ENCODE measurements around the gene ECE1. TPM values are rescaled to one million over a fixed set of nuclear protein-coding genes. Genes with fewer than 3 reads are reported as not detected.
A peak's percentile ranks its signal among the peaks of the same experiment; 100 is the strongest.

The ECE1 gene
- total and polyA plus RNA-seq, 2 of the 4 experiments (the other 2 are of a cell fraction), result 61.8 to 124 TPM

GRCh38 chr1:21334214-21335087 lies 44.2 kb upstream of the ECE1 start:
- POLR2A ChIA-PET (ENCODE audit: unreplicated experiment), result no interaction called here

More at GRCh38 chr1:21334214-21335087, 44.2 kb upstream of the ECE1 start:
- peaks cover 33% of the 10 kb centered on the region for H3K9me1 ChIP-seq (ENCODE audit: insufficient read depth, low read length)
- H3K79me1 ChIP-seq (ENCODE audit: low read depth in 1 of 2, low read length in 2 of 2), result peaks cover 43 to 90% of the 10 kb centered on the region in 2 experiments
- no peaks in the 10 kb centered on the region for H3K9me3 ChIP-seq (ENCODE audit: control insufficient read depth, insufficient read depth, low read length)
- H2BK20ac ChIP-seq (ENCODE audit: low read depth, low read length), result peak overlapping the region; percentile 82
- TF ChIP-seq SMC3 (IDR thresholded peaks at IDR 0.05; ENCODE audit: low read depth, low read length) (peak; percentile 74), POLR2A (IDR thresholded peaks at IDR 0.05; ENCODE audit: low read depth, low read length) (0 out of 2 replicates have a peak, but pooled peaks have one; percentile 32), RAD21 (IDR thresholded peaks at IDR 0.05; ENCODE audit: low read length) (peak; percentile 77), MXI1 (IDR thresholded peaks at IDR 0.05; ENCODE audit: borderline replicate concordance, low read depth, low read length) (0 out of 2 replicates have a peak, but pooled peaks have one; percentile 15), CTCF (conservative IDR thresholded peaks at IDR 0.05; ENCODE audit: low read depth, low read length) (peak; percentile 86), NFE2L2 (IDR thresholded peaks at IDR 0.05; ENCODE audit: low read depth, low read length) (no peak), FOS (IDR thresholded peaks at IDR 0.05; ENCODE audit: low read depth, low read length) (no peak)
- H3K4me1 ChIP-seq (ENCODE audit: control insufficient read depth, insufficient read depth, low read length), result peaks cover 54% of the 10 kb centered on the region
- H3K18ac ChIP-seq (ENCODE audit: low read depth, low read length), result peak overlapping the region; percentile 90
- peaks cover 4% of the 10 kb centered on the region; the same call in 1 of the 2 replicates for H3K36me3 ChIP-seq (ENCODE audit: control insufficient read depth, insufficient read depth, low read length)
- H2AFZ ChIP-seq (replicated peaks; ENCODE audit: low read length, poor library complexity), result peak overlapping the region; percentile 86
- H2BK15ac ChIP-seq (ENCODE audit: low read depth, low read length), result peak overlapping the region; percentile 92; the same call in 2 of the 3 replicates
- peak overlapping the region; percentile 96 for H2BK120ac ChIP-seq (ENCODE audit: low read depth, low read length)
- ATAC-seq (ENCODE audit: low read depth), result peak; percentile 74
- no peaks in the 10 kb centered on the region for H3K27me3 ChIP-seq (ENCODE audit: control insufficient read depth, insufficient read depth, low read length)
- H3K14ac ChIP-seq (replicated peaks; ENCODE audit: low read depth, low read length), result peak overlapping the region; percentile 98
- H4K91ac ChIP-seq (ENCODE audit: insufficient read depth, low read depth, low read length), result peak overlapping the region; percentile 94
- dilution Hi-C loops (cut with HindIII; ENCODE audit: low sequenced_read_pairs, unreplicated experiment), result no loop called here
- H2BK5ac ChIP-seq (ENCODE audit: low read depth, low read length, poor library complexity, severe bottlenecking), result peak overlapping the region; percentile 87
- peak overlapping the region; percentile 74 for H3K27ac ChIP-seq (ENCODE audit: insufficient read depth, low read length)
- peak overlapping the region; percentile 31 for H3K4me3 ChIP-seq (ENCODE audit: insufficient read depth, low read depth, low read length)
- no peak overlapping the region for H3K56ac ChIP-seq (ENCODE audit: extremely low read depth, insufficient read depth, low read length)
- WGBS, 2 experiments (ENCODE audit: extremely low coverage in 2 of 2, insufficient read length in 1 of 2), result 8% methylated on average over 7 of the region's 20 CpGs; no CpG with 5 or more reads in 1 of the 2 experiments
- no TSS peak for BruUV-seq (replicated peaks)
- peaks cover 44% of the 10 kb centered on the region for H4K20me1 ChIP-seq (ENCODE audit: insufficient read depth, low read length)
- H4K5ac ChIP-seq (ENCODE audit: low read depth, low read length), result peak overlapping the region; percentile 98
- H3K23ac ChIP-seq (ENCODE audit: low read depth, low read length), result peak overlapping the region; percentile 95; the same call in 1 of the 2 replicates
- in situ Hi-C loops (cut with MboI; ENCODE audit: low sequenced_read_pairs), result loop anchor here (5.0 kb wide), 1 partner anchor 77 kb away; no protein-coding TSS in a partner anchor
- peak overlapping the region; percentile 98 for H3K4me2 ChIP-seq (ENCODE audit: low read depth, low read length)
- CTCF ChIA-PET, result interaction anchor here (0.7 to 1.7 kb wide), 8 partner anchors 8 to 325 kb away, joined by 3 to 6 read pairs (median 4); no protein-coding TSS in a partner anchor
- intact Hi-C loops (cut with micrococcal nuclease), result loop anchor here (1.0 to 5.0 kb wide), 4 partner anchors 32 to 637 kb away; no protein-coding TSS in a partner anchor
- DNase-seq, result peak; percentile 86
- H4K8ac ChIP-seq (ENCODE audit: low read depth in 2 of 2, low read length in 2 of 2), result peak overlapping the region; percentile 27 to 95
- peak overlapping the region; percentile 98 for H2AK9ac ChIP-seq (replicated peaks; ENCODE audit: low read depth, low read length, poor library complexity)
- peak overlapping the region; percentile 80 for H3K9ac ChIP-seq (ENCODE audit: low read depth, low read length)
- H2AK5ac ChIP-seq (ENCODE audit: low read depth, low read length), result peak overlapping the region; percentile 98
- peak overlapping the region; percentile 97 for H3K4ac ChIP-seq (ENCODE audit: low read depth, low read length)

All from IMR-90 (cell line).